Muscle of leg (tissue), 11 donors: Measurements from ENCODE around the gene CDKAL1. TPM values are rescaled to one million over a fixed set of nuclear protein-coding genes. Genes with fewer than 3 reads are reported as not detected.
A peak's percentile ranks its signal among the peaks of the same experiment; 100 is the strongest.
"Not testable (repeated sequence)": the region's sequence is repeated elsewhere in the genome, so short reads cannot be mapped to it uniquely, and the experiment has no call there.

ENCODE experiments used
- DNase-seq: peaks from one replicate; pipeline ENCODE4 v3.0.0; 2013
- H3K27ac ChIP-seq: one replicate; pipeline ENCODE4 v1.5.1; 2013; ENCODE audit warnings: mild to moderate bottlenecking, low read length, control low read depth
- H3K27me3 ChIP-seq: one replicate; pipeline ENCODE4 v1.6.1; 2013; ENCODE audit warnings: low read length; ENCODE audit not compliant: control insufficient read depth, insufficient read depth
- H3K36me3 ChIP-seq: one replicate; pipeline ENCODE4 v1.6.1; 2013; ENCODE audit warnings: low read length; ENCODE audit not compliant: control insufficient read depth, insufficient read depth
- H3K4me1 ChIP-seq: one replicate; pipeline ENCODE4 v1.6.1; 2013; ENCODE audit warnings: low read length; ENCODE audit not compliant: control insufficient read depth, insufficient read depth
- H3K4me3 ChIP-seq: one replicate; pipeline ENCODE4 v1.5.1; 2013; ENCODE audit warnings: low read length, control low read depth
- H3K9me3 ChIP-seq: replicated peaks from 2 replicates; pipeline ENCODE4 v1.6.1; 2013; ENCODE audit warnings: low read depth, low read length; ENCODE audit not compliant: control insufficient read depth
- WGBS: methylation state at CpG from one replicate; pipeline ENCODE4 v1.1.5; 2013; ENCODE audit warnings: missing lambda C conversion rate; ENCODE audit not compliant: insufficient coverage; 5-methylcytosine and 5-hydroxymethylcytosine counted together
- polyA plus RNA-seq, 8 donors: library from polyadenylated mRNA; unstranded; fragments of 120-200 nt; gene quantifications; one replicate each; pipeline versions ENCODE4 v1.2.1 to v1.2.3, GENCODE V29; 2013; ENCODE audit warnings: inconsistent platforms in 1 of 8, low replicate concordance in 1 of 8; ENCODE audit not compliant: insufficient read length in 8 of 8, insufficient read depth in 1 of 8
- total RNA-seq: library from RNA; stranded (reverse); fragments of 120-200 nt; gene quantifications from one replicate; pipeline ENCODE4 v1.2.4, GENCODE V29; 2013

Gene CDKAL1
- total and polyA plus RNA-seq, 9 donors, result 11.0 to 23.6 (median 13.0) TPM

DNA sequence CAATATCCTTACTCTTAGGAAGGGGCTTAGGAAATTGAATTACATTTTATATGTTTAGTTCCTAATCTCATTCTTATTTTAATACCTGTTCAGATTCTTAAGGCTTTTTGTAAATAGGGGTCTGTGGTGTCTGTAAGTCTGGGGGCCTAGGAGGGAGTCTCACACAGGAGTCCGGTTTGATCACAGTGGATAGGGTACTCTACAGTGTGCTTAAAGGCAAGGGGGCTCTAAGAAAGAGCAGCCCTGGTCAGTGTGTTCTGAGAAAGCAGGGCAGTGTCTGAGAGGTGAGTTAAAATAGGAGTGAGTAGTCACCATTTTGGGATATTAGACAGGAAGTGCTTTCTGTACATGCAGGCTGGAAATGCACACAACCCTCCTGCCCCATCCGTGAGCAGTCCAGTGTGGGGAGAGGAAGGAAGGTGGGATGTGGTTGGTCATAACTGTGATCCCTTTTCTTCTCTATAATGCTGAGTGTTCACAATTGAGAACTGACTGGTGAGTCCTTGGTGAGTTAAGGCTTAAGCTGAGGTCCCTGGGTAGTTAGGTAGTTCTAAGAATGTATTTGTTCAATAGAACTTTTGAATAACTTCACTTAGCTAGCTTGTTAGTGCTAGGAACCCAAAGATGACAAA lies 50.0 kb downstream of the CDKAL1 start:
- Histone ChIP-seq H3K4me1 (no peaks in the 10 kb centered on the region), H3K36me3 (no peaks in the 10 kb centered on the region), H3K4me3 (no peak overlapping the region), H3K27me3 (no peaks in the 10 kb centered on the region), H3K9me3 (no peaks in the 10 kb centered on the region), H3K27ac (no peak overlapping the region)
- DNase-seq, result no peak
- 40% methylated on average over 1 of the region's 2 CpGs for WGBS

DNA sequence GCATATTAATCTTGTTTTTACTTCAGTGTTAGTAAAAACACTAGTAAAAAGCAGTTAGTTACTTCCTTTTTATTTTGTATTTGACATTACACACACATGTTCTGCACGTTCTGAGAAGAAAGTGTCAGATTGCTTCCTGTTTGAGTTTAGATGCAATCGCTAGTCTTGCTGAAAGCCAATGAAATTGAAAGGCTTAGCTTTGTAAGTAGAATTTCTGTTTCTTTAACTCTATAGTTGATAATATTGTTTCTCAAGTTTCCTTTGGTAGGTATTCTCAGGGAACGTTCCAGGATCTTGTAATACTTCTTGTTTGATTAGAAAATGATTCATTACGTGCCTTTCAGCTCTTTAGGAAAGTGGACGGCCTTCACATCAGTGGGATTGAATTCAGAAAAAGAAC lies 55.0 kb downstream of the CDKAL1 start:
- H3K4me1 ChIP-seq, result no peaks in the 10 kb centered on the region
- no CpG with 5 or more reads among the region's 5 CpGs for WGBS
- no peaks in the 10 kb centered on the region for H3K27me3 ChIP-seq
- H3K36me3 ChIP-seq, result no peaks in the 10 kb centered on the region
- no peak overlapping the region for H3K4me3 ChIP-seq
- H3K27ac ChIP-seq, result no peak overlapping the region
- H3K9me3 ChIP-seq, result no peaks in the 10 kb centered on the region
- DNase-seq, result peak; percentile 34

- no CpG with 5 or more reads among the region's 3 CpGs for WGBS
- H3K4me1 ChIP-seq, H3K27ac ChIP-seq, DNase-seq, H3K27me3 ChIP-seq, H3K36me3 ChIP-seq, H3K9me3 ChIP-seq, H3K4me3 ChIP-seq: not testable (repeated sequence)
These were observed 56.2 kb downstream of the CDKAL1 start for GRCh38 chr6:20590476-20590875.

GRCh38 chr6:20594299-20594853 lies 60.1 kb downstream of the CDKAL1 start:
- DNase-seq, H3K27ac ChIP-seq, H3K36me3 ChIP-seq, H3K27me3 ChIP-seq, H3K4me1 ChIP-seq, H3K9me3 ChIP-seq, H3K4me3 ChIP-seq: not testable (repeated sequence)
- no CpG with 5 or more reads among the region's 7 CpGs for WGBS

GRCh38 chr6:20599302-20600051 lies 65.2 kb downstream of the CDKAL1 start:
- DNase-seq, result no peak
- Histone ChIP-seq H3K27me3 (no peaks in the 10 kb centered on the region), H3K4me1 (no peaks in the 10 kb centered on the region), H3K4me3 (no peak overlapping the region), H3K27ac (no peak overlapping the region), H3K9me3 (peaks cover 2% of the 10 kb centered on the region), H3K36me3 (no peaks in the 10 kb centered on the region)
- WGBS, result no CpG with 5 or more reads among the region's 3 CpGs

DNA sequence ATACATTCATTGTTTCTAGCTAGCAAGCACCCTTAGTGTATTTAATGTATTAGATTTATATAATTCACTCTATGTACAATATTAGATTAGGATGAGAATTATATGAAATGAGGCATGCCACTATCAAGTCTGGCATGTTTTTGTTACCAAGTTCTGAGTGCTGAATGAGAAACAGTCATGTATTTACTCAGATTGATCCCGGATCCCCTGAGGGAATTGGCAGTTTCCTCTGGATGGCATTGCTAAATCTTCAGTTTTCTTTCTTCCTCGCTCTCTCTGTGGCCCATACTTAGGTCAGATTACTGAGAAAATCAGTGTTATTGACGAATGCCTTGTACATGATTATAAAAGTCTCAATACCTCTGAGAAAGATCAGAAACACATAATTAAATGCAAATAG lies 66.6 kb downstream of the CDKAL1 start:
- Histone ChIP-seq H3K27ac (no peak overlapping the region), H3K4me3 (no peak overlapping the region), H3K4me1 (no peaks in the 10 kb centered on the region), H3K27me3 (no peaks in the 10 kb centered on the region), H3K9me3 (peaks cover 2% of the 10 kb centered on the region), H3K36me3 (no peaks in the 10 kb centered on the region)
- WGBS, result 80% methylated on average over 1 of the region's 3 CpGs
- no peak for DNase-seq

- Histone ChIP-seq H3K4me1 (no peaks in the 10 kb centered on the region), H3K27me3 (no peaks in the 10 kb centered on the region), H3K9me3 (no peaks in the 10 kb centered on the region), H3K36me3 (no peaks in the 10 kb centered on the region), H3K27ac (no peak overlapping the region), H3K4me3 (no peak overlapping the region)
- no peak for DNase-seq
These were observed 69.9 kb downstream of the CDKAL1 start for GRCh38 chr6:20604159-20604558.

- H3K36me3 ChIP-seq, result no peaks in the 10 kb centered on the region
- DNase-seq, result no peak
- no peaks in the 10 kb centered on the region for H3K4me1 ChIP-seq
- no peak overlapping the region for H3K4me3 ChIP-seq
- no peaks in the 10 kb centered on the region for H3K27me3 ChIP-seq
- H3K9me3 ChIP-seq, result no peaks in the 10 kb centered on the region
- no peak overlapping the region for H3K27ac ChIP-seq
- WGBS, result no CpG with 5 or more reads among the region's 1 CpG
These were observed 70.8 kb downstream of the CDKAL1 start for GRCh38 chr6:20605061-20605460.

GRCh38 chr6:20605581-20605980 lies 71.3 kb downstream of the CDKAL1 start:
- Histone ChIP-seq H3K27ac (no peak overlapping the region), H3K27me3 (no peaks in the 10 kb centered on the region), H3K9me3 (no peaks in the 10 kb centered on the region), H3K36me3 (no peaks in the 10 kb centered on the region), H3K4me3 (no peak overlapping the region), H3K4me1 (no peaks in the 10 kb centered on the region)
- WGBS, result 82% methylated on average over 3 of the region's 3 CpGs
- no peak for DNase-seq

DNA sequence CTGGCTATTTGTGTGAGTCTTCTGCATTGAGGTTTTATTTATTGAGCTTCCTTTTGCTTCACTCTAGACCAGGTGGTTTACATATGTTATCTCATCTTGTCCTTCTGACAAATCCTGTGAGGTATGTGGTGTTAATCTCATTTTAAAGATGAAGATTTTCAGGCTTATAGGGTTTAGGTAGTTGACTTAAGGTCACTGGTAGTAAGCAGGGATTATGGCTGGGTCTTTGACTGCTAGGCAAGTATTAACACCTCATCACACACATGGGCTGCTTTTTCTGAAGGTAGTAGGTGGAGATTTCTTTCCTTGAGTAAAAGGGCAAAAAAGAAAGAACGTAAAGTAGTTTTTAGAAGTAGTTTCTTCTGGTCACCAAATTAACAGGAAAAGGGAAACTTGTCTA lies 72.6 kb downstream of the CDKAL1 start:
- Histone ChIP-seq H3K27ac (no peak overlapping the region), H3K9me3 (no peaks in the 10 kb centered on the region), H3K36me3 (no peaks in the 10 kb centered on the region), H3K27me3 (no peaks in the 10 kb centered on the region), H3K4me1 (no peaks in the 10 kb centered on the region), H3K4me3 (no peak overlapping the region)
- DNase-seq, result no peak
- no CpG with 5 or more reads among the region's 1 CpG for WGBS
